HG03103 (cell line): ENCODE results near the gene CELF2.
"Not testable (repeated sequence)": the region's sequence is repeated elsewhere in the genome, so short reads cannot be mapped to it uniquely, and the experiment has no call there.

Experiments used
- ATAC-seq: cut with Tn5 transposase; IDR thresholded peaks from one replicate; pipeline ENCODE4 v1.9.1; 2021; ENCODE audit warnings: low read depth; ENCODE audit not compliant: unreplicated experiment

Gene CELF2

GRCh38 chr10:11335167-11335652, 317.5 kb downstream of the CELF2 start:
- no peak for ATAC-seq

GRCh38 chr10:11335881-11336430, 318.3 kb downstream of the CELF2 start:
- no peak for ATAC-seq

- ATAC-seq, result no peak
These were observed 319.1 kb downstream of the CELF2 start for GRCh38 chr10:11336722-11337162.

- no peak for ATAC-seq
These were observed 319.8 kb downstream of the CELF2 start for GRCh38 chr10:11337516-11337915.

GRCh38 chr10:11338160-11338844, 320.6 kb downstream of the CELF2 start:
- ATAC-seq, result no peak

GRCh38 chr10:11339013-11339412, 321.3 kb downstream of the CELF2 start:
- no peak for ATAC-seq

- no peak for ATAC-seq
These were observed 322.0 kb downstream of the CELF2 start for GRCh38 chr10:11339660-11340059.

GRCh38 chr10:11341283-11341960, 323.8 kb downstream of the CELF2 start:
- no peak for ATAC-seq

- no peak for ATAC-seq
These were observed 326.4 kb downstream of the CELF2 start for GRCh38 chr10:11344081-11344480.

- no peak for ATAC-seq
These were observed 326.9 kb downstream of the CELF2 start for GRCh38 chr10:11344550-11344949.

- no peak for ATAC-seq
These were observed 327.8 kb downstream of the CELF2 start for GRCh38 chr10:11345224-11346054.

- not testable (repeated sequence) for ATAC-seq
These were observed 329.9 kb downstream of the CELF2 start for GRCh38 chr10:11347580-11347979.

- no peak for ATAC-seq
These were observed 334.1 kb downstream of the CELF2 start for GRCh38 chr10:11351801-11352200.

- ATAC-seq, result no peak
These were observed 335.6 kb downstream of the CELF2 start for GRCh38 chr10:11353006-11353896.

GRCh38 chr10:11354823-11355222, 337.2 kb downstream of the CELF2 start:
- no peak for ATAC-seq

- ATAC-seq, result no peak
These were observed 337.9 kb downstream of the CELF2 start for GRCh38 chr10:11355592-11355991.

- no peak for ATAC-seq
These were observed 339.8 kb downstream of the CELF2 start for GRCh38 chr10:11357439-11357838.

- ATAC-seq, result no peak
These were observed 340.3 kb downstream of the CELF2 start for GRCh38 chr10:11358011-11358410.

GRCh38 chr10:11358923-11359575, 341.4 kb downstream of the CELF2 start:
- no peak for ATAC-seq
